Panc1 (cell line): ENCODE measurements around the gene SIM2. TPM values are rescaled to one million over a fixed set of nuclear protein-coding genes. Genes with fewer than 3 reads are reported as not detected.

Source experiments
- ATAC-seq: fragments of 200-7000 bp; cut with Tn5 transposase; 2 replicates; pipeline ENCODE4 v1.9.1; 2020; ENCODE audit warnings: mild to moderate bottlenecking, moderate library complexity
- BruUV-seq: library from RNA; stranded (reverse); fragments of 400-500 nt; replicated peaks from 2 replicates; lab custom pipeline; 2021; lab: Mats Ljungman, UMichigan
- CTCF ChIA-PET: fragments of 300-600 bp; sonication (Branson Sonifier 250); formaldehyde crosslinking; loops from one replicate; lab custom pipeline; 2022; ENCODE audit warnings: antibody characterized with exemption; lab: Charles Lee
- POLR2A ChIA-PET: fragments of 300-600 bp; sonication (Branson Sonifier 250); formaldehyde crosslinking; loops from one replicate; lab custom pipeline; 2022; ENCODE audit warnings: antibody characterized with exemption; lab: Charles Lee
- DNase-seq: peaks from one replicate; pipeline ENCODE4 v3.0.0-alpha.2; 2010; ENCODE audit warnings: low read depth, low spot score
- H3K27ac ChIP-seq: 2 replicates; pipeline ENCODE4 v1.5.1; 2011; ENCODE audit warnings: mild to moderate bottlenecking, low read length, inconsistent platforms
- H3K27me3 ChIP-seq: fragments of 200-500 bp; sonication (Bioruptor generic); 2 replicates; pipeline ENCODE4 v1.6.0; 2014; ENCODE audit warnings: low read length, inconsistent platforms; ENCODE audit not compliant: control insufficient read depth, insufficient read depth
- H3K36me3 ChIP-seq: fragments of 200-500 bp; sonication (Bioruptor generic); 2 replicates; pipeline ENCODE4 v1.5.1; 2014; ENCODE audit warnings: inconsistent platforms, mild to moderate bottlenecking, low read length, moderate library complexity; ENCODE audit not compliant: control insufficient read depth, insufficient read depth
- H3K4me1 ChIP-seq: 2 replicates; pipeline ENCODE4 v1.5.1; 2011; ENCODE audit warnings: inconsistent platforms, mild to moderate bottlenecking, low read length, moderate library complexity; ENCODE audit not compliant: control insufficient read depth, insufficient read depth
- H3K4me3 ChIP-seq, 2 experiments: 2 replicates each; pipeline ENCODE4 v1.5.1; 2011 to 2012; ENCODE audit warnings: low read depth in 2 of 2, low read length in 2 of 2, mild to moderate bottlenecking in 2 of 2, inconsistent platforms in 1 of 2, moderate library complexity in 1 of 2
- H3K9me3 ChIP-seq: fragments of 200-500 bp; sonication (Bioruptor generic); 2 replicates; pipeline ENCODE4 v1.5.1; 2014; ENCODE audit warnings: low read depth, mild to moderate bottlenecking, inconsistent platforms, low read length, moderate library complexity; ENCODE audit not compliant: control insufficient read depth, insufficient read depth
- CTCF ChIP-seq: fragments of 450-650 bp; IDR thresholded peaks from 2 replicates; pipeline ENCODE4 v1.5.1; 2017; ENCODE audit warnings: mild to moderate bottlenecking
- POLR2AphosphoS5 ChIP-seq: IDR thresholded peaks from 2 replicates; pipeline ENCODE4 v1.6.1; 2012; ENCODE audit warnings: mild to moderate bottlenecking, low read depth, low read length, moderate library complexity
- REST ChIP-seq, 2 experiments: IDR thresholded peaks; 2 replicates each; pipeline ENCODE4 v1.6.1; 2011 to 2012; ENCODE audit warnings: low read depth in 2 of 2, control low read depth in 1 of 2, low read length in 1 of 2, mild to moderate bottlenecking in 1 of 2, moderate library complexity in 1 of 2; ENCODE audit not compliant: insufficient read depth in 1 of 2
- SIN3A ChIP-seq: IDR thresholded peaks from 2 replicates; pipeline ENCODE4 v1.6.1; 2012; ENCODE audit warnings: low read depth, mild to moderate bottlenecking, low read length, moderate library complexity, borderline replicate concordance; ENCODE audit not compliant: insufficient read depth
- TCF7L2 ChIP-seq: IDR thresholded peaks from 2 replicates; pipeline ENCODE4 v1.6.1; 2011; ENCODE audit warnings: mild to moderate bottlenecking, low read depth, low read length, inconsistent platforms
- in situ Hi-C: cut with HindIII; loops from 2 replicates; pipeline ENCODE4 v1.10.0; 2016; ENCODE audit warnings: low sequenced_read_pairs, low pct_unique_long_range_greater_than_20kb
- intact Hi-C: fragments of 100-400 bp; cut with micrococcal nuclease; formaldehyde crosslinking; loops from one replicate; pipeline ENCODE4 v1.10.0; 2022; ENCODE audit not compliant: unreplicated experiment
- total RNA-seq: library from RNA; stranded (reverse); gene quantifications from one replicate; pipeline ENCODE4 v1.2.1, GENCODE V29; 2021; ENCODE audit not compliant: unreplicated experiment

Gene SIM2
- total RNA-seq, 1 experiment from 2014 or later: 11.5 TPM

GRCh38 chr21:36732217-36732616, 33.3 kb downstream of the SIM2 start:
- Histone ChIP-seq H3K4me3 (no peak overlapping the region), H3K36me3 (no peaks in the 10 kb centered on the region), H3K27me3 (no peaks in the 10 kb centered on the region), H3K27ac (no peak overlapping the region), H3K4me1 (no peaks in the 10 kb centered on the region), H3K9me3 (no peaks in the 10 kb centered on the region)
- ATAC-seq: no peak
- intact Hi-C loops: no loop called here
- no peak for DNase-seq
- no peak for TF ChIP-seq CTCF
- POLR2A ChIA-PET: no interaction called here
- CTCF ChIA-PET: no interaction called here
- no TSS peak for BruUV-seq
- in situ Hi-C loops: no loop called here

GRCh38 chr21:36732761-36733160, 33.8 kb downstream of the SIM2 start:
- H3K4me1 ChIP-seq: no peaks in the 10 kb centered on the region
- intact Hi-C loops (no loop called here), in situ Hi-C loops (no loop called here)
- no peaks in the 10 kb centered on the region for H3K9me3 ChIP-seq
- ATAC-seq (no peak), DNase-seq (no peak)
- no peak overlapping the region for H3K27ac ChIP-seq
- BruUV-seq: no TSS peak
- TF ChIP-seq SIN3A: no peak
- TF ChIP-seq TCF7L2: no peak
- TF ChIP-seq POLR2AphosphoS5: no peak
- no peak for TF ChIP-seq REST (IDR thresholded peaks at IDR 0.05; ENCODE audit: insufficient read depth in 1 of 2, low read depth in 2 of 2, low read length in 1 of 2)
- TF ChIP-seq CTCF: no peak
- H3K4me3 ChIP-seq: no peak overlapping the region
- ChIA-PET CTCF (no interaction called here), POLR2A (no interaction called here)
- no peaks in the 10 kb centered on the region for H3K27me3 ChIP-seq
- H3K36me3 ChIP-seq: no peaks in the 10 kb centered on the region

- BruUV-seq: no TSS peak
Measured at GRCh38 chr21:36733857-36734256, 34.9 kb downstream of the SIM2 start.

More at GRCh38 chr21:36733857-36734256, 34.9 kb downstream of the SIM2 start:
- TF ChIP-seq TCF7L2: no peak
- TF ChIP-seq CTCF: no peak
- TF ChIP-seq SIN3A: no peak
- no peak for TF ChIP-seq POLR2AphosphoS5
- TF ChIP-seq REST (IDR thresholded peaks at IDR 0.05; ENCODE audit: insufficient read depth in 1 of 2, low read depth in 2 of 2, low read length in 1 of 2): no peak
- intact Hi-C loops (no loop called here), in situ Hi-C loops (no loop called here)
- H3K27me3 ChIP-seq: no peaks in the 10 kb centered on the region
- ATAC-seq: no peak
- DNase-seq: no peak
- H3K27ac ChIP-seq: no peak overlapping the region
- no peaks in the 10 kb centered on the region for H3K4me1 ChIP-seq
- ChIA-PET POLR2A (no interaction called here), CTCF (no interaction called here)
- H3K4me3 ChIP-seq: no peak overlapping the region
- H3K9me3 ChIP-seq: no peaks in the 10 kb centered on the region
- H3K36me3 ChIP-seq: no peaks in the 10 kb centered on the region
